Measurements from ENCODE around the gene TYRP1. TPM values are rescaled to one million over a fixed set of nuclear protein-coding genes. Genes with fewer than 3 reads are reported as not detected.

TYRP1 gene
- total RNA-seq, 1 donor from 2014 or later, result 0.23 TPM

- DNase-seq (ENCODE audit: low spot score), result no peak
- H3K4me3 Mint-ChIP-seq (ENCODE audit: unreplicated experiment), result no peak overlapping the region
- no peaks in the 10 kb centered on the region for H3K4me1 Mint-ChIP-seq (ENCODE audit: unreplicated experiment)
- no peaks in the 10 kb centered on the region for H3K27me3 Mint-ChIP-seq (ENCODE audit: unreplicated experiment)
- TF ChIP-seq, protein P1, sequence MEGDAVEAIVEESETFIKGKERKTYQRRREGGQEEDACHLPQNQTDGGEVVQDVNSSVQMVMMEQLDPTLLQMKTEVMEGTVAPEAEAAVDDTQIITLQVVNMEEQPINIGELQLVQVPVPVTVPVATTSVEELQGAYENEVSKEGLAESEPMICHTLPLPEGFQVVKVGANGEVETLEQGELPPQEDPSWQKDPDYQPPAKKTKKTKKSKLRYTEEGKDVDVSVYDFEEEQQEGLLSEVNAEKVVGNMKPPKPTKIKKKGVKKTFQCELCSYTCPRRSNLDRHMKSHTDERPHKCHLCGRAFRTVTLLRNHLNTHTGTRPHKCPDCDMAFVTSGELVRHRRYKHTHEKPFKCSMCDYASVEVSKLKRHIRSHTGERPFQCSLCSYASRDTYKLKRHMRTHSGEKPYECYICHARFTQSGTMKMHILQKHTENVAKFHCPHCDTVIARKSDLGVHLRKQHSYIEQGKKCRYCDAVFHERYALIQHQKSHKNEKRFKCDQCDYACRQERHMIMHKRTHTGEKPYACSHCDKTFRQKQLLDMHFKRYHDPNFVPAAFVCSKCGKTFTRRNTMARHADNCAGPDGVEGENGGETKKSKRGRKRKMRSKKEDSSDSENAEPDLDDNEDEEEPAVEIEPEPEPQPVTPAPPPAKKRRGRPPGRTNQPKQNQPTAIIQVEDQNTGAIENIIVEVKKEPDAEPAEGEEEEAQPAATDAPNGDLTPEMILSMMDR (IDR thresholded peaks at IDR 0.05; ENCODE audit: unreplicated experiment), result no peak
- no peaks in the 10 kb centered on the region for H3K9me3 Mint-ChIP-seq (ENCODE audit: unreplicated experiment)
- no peaks in the 10 kb centered on the region for H3K36me3 Mint-ChIP-seq (ENCODE audit: low read depth, unreplicated experiment)
- H3K27ac Mint-ChIP-seq (ENCODE audit: unreplicated experiment), result no peak overlapping the region
Observed at GRCh38 chr9:12656803-12657202, 36.4 kb upstream of the TYRP1 start.

DNA sequence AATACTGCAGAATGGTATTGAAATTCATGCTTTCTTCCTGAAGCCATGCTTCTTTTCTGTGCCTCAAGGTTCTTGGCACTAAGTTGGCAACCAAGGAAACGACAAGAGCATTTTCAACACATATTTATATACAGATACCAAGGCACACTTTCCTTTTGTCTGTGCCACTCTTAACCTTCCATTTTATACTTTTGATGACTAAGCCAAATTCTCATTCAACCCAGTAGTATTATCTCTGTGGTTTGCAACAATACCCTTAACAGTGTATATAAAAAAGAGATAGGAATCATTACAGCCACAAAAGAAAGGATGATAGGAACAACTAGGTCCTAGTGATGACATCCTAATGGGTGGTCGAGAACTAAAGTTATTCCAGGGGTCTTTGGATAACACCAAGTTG, 36.0 kb upstream of the TYRP1 start:
- Mint-ChIP-seq H3K4me3 (ENCODE audit: unreplicated experiment) (no peak overlapping the region), H3K27ac (ENCODE audit: unreplicated experiment) (no peak overlapping the region), H3K36me3 (ENCODE audit: low read depth, unreplicated experiment) (no peaks in the 10 kb centered on the region), H3K9me3 (ENCODE audit: unreplicated experiment) (no peaks in the 10 kb centered on the region), H3K4me1 (ENCODE audit: unreplicated experiment) (no peaks in the 10 kb centered on the region), H3K27me3 (ENCODE audit: unreplicated experiment) (no peaks in the 10 kb centered on the region)
- DNase-seq (ENCODE audit: low spot score), result no peak
- TF ChIP-seq, protein P1 (IDR thresholded peaks at IDR 0.05; ENCODE audit: unreplicated experiment), result no peak

DNA sequence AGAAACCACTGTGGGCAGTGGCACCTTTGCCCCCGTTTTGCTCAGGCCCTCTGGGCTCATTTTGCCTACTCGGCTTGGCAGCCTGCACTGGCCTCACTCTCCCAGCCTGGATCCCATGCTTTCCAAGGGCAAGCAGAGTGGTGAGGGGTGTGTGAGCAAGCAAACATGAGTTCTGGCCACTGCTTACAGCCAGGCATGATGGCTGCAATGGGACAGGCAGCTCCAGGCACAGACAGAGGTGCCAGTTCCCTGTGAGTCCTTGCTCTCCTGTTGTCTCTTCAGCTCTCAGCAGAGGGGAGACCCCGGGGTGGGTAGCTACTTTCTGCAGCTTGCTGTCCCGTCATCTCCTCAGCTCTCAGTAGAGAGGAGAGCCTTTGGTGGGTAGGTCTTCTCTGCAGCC, 35.2 kb upstream of the TYRP1 start:
- H3K27me3 Mint-ChIP-seq (ENCODE audit: unreplicated experiment), result no peaks in the 10 kb centered on the region
- H3K9me3 Mint-ChIP-seq (ENCODE audit: unreplicated experiment), result no peaks in the 10 kb centered on the region
- DNase-seq (ENCODE audit: low spot score), result no peak
- no peaks in the 10 kb centered on the region for H3K4me1 Mint-ChIP-seq (ENCODE audit: unreplicated experiment)
- H3K4me3 Mint-ChIP-seq (ENCODE audit: unreplicated experiment), result no peak overlapping the region
- H3K36me3 Mint-ChIP-seq (ENCODE audit: low read depth, unreplicated experiment), result no peaks in the 10 kb centered on the region
- TF ChIP-seq, protein P1 (IDR thresholded peaks at IDR 0.05; ENCODE audit: unreplicated experiment), result no peak
- no peak overlapping the region for H3K27ac Mint-ChIP-seq (ENCODE audit: unreplicated experiment)

- DNase-seq (ENCODE audit: low spot score), result no peak
- TF ChIP-seq, protein P1 (IDR thresholded peaks at IDR 0.05; ENCODE audit: unreplicated experiment), result no peak
- no peaks in the 10 kb centered on the region for H3K36me3 Mint-ChIP-seq (ENCODE audit: low read depth, unreplicated experiment)
- H3K4me1 Mint-ChIP-seq (ENCODE audit: unreplicated experiment), result no peaks in the 10 kb centered on the region
- no peak overlapping the region for H3K4me3 Mint-ChIP-seq (ENCODE audit: unreplicated experiment)
- no peaks in the 10 kb centered on the region for H3K27me3 Mint-ChIP-seq (ENCODE audit: unreplicated experiment)
- H3K9me3 Mint-ChIP-seq (ENCODE audit: unreplicated experiment), result no peaks in the 10 kb centered on the region
- H3K27ac Mint-ChIP-seq (ENCODE audit: unreplicated experiment), result no peak overlapping the region
Observed at GRCh38 chr9:12658531-12659209, 34.5 kb upstream of the TYRP1 start.

DNA sequence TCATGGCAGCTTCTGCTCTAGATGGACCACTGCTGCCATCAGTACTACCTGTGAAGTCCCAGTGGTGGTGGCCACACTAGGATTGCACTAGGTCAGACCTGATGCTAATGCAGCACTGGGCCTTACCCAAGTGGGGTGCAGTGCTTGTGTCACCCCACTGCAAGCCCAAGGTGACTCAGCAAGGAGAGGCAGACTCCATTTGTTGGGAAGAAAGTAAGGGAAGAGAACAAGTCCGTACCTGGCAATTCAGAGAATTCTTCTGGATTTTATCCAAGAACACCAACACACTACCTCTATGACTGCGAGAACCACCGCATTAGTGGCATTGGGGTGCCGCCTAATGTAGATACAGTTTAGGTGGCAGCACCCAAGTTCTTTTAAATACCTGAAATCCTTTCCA, 34.0 kb upstream of the TYRP1 start:
- Mint-ChIP-seq H3K36me3 (ENCODE audit: low read depth, unreplicated experiment) (no peaks in the 10 kb centered on the region), H3K27me3 (ENCODE audit: unreplicated experiment) (no peaks in the 10 kb centered on the region), H3K4me1 (ENCODE audit: unreplicated experiment) (no peaks in the 10 kb centered on the region), H3K4me3 (ENCODE audit: unreplicated experiment) (no peak overlapping the region), H3K9me3 (ENCODE audit: unreplicated experiment) (no peaks in the 10 kb centered on the region), H3K27ac (ENCODE audit: unreplicated experiment) (no peak overlapping the region)
- DNase-seq (ENCODE audit: low spot score), result no peak
- TF ChIP-seq, protein P1 (IDR thresholded peaks at IDR 0.05; ENCODE audit: unreplicated experiment), result no peak
